HG02678 (cell line): ENCODE data around the gene C3AR1.
A peak's percentile ranks its signal among the peaks of the same experiment; 100 is the strongest.
"Not testable (repeated sequence)": the region's sequence is repeated elsewhere in the genome, so short reads cannot be mapped to it uniquely, and the experiment has no call there.

Experiments used
- ATAC-seq: cut with Tn5 transposase; IDR thresholded peaks from one replicate; pipeline ENCODE4 v1.9.1; 2021; ENCODE audit warnings: mild to moderate bottlenecking, moderate library complexity; ENCODE audit not compliant: unreplicated experiment

Gene C3AR1

GRCh38 chr12:8031017-8031416, 35.1 kb downstream of the C3AR1 start:
- not testable (repeated sequence) for ATAC-seq

DNA sequence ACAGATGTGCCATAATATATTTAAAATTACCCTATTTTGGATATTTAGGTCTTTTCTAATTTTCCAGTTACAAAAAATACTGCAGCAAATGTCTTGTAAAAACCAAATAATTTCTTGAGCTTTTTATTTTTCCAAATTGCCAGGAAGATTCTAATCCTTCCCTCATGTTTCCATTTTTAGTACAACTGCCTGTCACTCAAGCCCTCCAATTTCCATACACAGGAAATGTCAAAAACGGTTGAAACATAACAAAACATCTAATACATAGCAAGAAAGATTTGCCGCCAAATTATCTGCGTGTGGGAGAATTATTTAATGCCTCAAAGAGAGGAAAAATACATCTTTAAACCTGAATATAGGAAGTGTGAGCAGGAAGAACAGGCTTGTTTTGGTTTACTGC, 36.0 kb downstream of the C3AR1 start:
- ATAC-seq = no peak

DNA sequence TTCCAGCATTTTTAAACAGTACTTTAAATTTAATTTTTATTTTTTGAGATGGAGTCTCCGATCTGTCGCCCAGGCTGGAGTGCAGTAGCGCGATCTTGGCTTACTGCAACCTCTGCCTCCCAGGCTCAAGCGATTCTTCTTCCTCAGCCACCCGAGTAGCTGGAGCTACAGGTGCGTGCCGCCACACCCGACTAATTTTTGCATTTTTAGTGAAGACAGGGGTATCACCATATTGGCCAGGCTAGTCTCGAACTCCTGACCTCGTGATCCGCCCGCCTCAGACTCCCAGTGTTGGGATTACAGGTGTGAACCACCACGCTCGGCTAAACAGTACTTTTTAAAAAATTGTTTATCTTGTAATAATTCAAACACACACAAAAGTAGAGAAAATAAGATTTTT, 37.9 kb downstream of the C3AR1 start:
- no peak for ATAC-seq

GRCh38 chr12:8027856-8028255, 38.3 kb downstream of the C3AR1 start:
- ATAC-seq = no peak

DNA sequence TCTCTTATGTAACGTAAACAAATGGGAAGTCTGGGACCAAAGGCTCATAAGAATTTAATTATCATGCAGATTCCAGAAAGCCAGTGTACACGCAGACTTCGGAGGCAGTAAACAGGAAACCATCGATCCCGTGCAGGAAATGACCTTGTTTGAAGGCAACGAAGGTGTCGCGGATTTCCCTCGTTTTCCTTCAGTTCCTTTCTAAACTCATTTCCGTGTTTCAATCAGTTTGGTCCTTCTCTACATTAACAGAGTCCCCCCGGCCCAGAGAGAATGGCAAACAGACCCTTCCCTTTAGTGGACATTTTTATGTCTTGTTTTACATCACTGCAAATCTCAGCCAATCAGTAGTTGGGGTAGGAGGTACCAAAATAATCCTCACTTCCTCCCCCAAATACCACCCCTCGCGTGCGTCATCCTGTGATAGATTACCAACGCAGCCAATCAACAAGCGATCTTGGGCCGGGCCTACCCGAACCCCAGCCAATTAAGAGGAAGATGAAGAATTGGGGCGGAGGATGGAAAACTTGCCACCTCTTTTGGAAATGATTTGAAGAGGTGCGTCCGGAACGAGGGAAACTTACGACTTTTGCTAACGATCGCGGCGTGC, 39.8 kb downstream of the C3AR1 start:
- ATAC-seq = peak; percentile 98

- no peak for ATAC-seq
These were observed 47.2 kb downstream of the C3AR1 start for GRCh38 chr12:8018666-8019581.

DNA sequence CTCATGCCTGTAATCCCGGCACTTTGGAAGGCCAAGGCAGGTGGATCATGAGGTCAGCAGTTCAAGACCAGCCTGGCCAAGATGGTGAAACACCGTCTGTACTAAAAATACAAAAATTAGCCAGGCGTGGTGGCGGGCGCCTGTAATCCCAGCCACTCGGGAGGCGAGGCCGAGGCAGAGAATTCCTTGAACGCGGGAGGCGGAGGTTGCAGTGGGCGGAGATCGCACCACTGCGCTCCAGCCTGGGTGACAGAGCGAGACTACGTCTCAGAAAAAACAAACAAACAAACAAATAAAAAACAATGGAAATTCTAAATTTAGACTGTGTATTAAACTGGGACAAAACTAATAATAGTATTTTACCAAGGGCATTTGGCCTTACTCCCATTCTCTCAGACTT, 47.9 kb downstream of the C3AR1 start:
- not testable (repeated sequence) for ATAC-seq

DNA sequence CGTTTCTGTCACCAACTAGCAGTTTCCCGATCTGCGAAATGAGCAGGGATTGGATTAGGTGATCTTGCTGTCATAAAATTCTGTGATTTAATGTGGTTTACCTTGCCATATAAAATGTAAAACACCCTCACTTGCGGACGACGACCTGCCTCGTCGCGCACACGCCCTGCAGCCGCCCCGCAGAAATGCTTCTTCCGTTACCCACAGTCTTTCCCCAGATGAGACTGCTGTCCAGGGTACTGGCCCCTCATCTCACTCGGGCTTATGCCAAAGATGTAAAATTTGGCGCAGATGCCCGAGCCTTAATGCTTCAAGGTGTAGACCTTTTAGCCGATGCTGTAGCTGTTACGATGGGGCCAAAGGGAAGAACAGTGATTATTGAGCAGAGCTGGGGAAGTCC, 51.3 kb downstream of the C3AR1 start:
- no peak for ATAC-seq

GRCh38 chr12:8012651-8013309, 53.4 kb downstream of the C3AR1 start:
- no peak for ATAC-seq

DNA sequence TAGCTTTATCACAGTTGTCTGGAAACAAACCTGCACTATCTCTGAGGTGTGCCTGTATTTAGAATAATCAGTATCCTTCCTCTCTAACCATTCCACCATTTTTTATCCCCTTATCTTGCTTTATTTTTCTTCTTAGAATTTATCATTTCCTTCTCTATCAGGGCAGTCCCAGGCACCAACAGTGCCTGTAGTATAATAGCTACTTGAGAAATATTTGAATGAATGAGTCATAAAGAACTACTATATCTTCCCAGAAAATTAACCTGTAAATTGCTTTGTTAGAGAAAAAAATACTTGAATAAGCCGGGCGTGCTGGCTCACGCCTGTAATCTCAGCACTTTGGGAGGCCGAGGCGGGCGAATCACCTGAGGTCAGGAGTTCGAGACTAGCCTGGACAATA, 54.8 kb downstream of the C3AR1 start:
- ATAC-seq = no peak
